Measurements from ENCODE around the gene ZCCHC2. TPM values are rescaled to one million over a fixed set of nuclear protein-coding genes. Genes with fewer than 3 reads are reported as not detected.

ZCCHC2 gene
- total and polyA plus RNA-seq, 2 of the 8 experiments (the other 6 are each of a cell fraction or from before 2014, with no cell fraction given): 13.5 to 18.6 TPM

- 49% methylated on average over 23 of the region's 23 CpGs; no CpG with 5 or more reads in 1 of the 2 experiments for WGBS, 2 experiments (ENCODE audit: extremely low coverage in 1 of 2, insufficient coverage in 1 of 2, insufficient read length in 1 of 2, insufficient replicate concordance in 2 of 2, low coverage in 1 of 2, low lambda C conversion rate in 2 of 2, missing lambda C conversion rate in 1 of 2)
- H4K5ac ChIP-seq (ENCODE audit: insufficient read length, low read depth, low read length): no peak overlapping the region
- H2BK20ac ChIP-seq (ENCODE audit: low read length): no peak overlapping the region
- H3K27me3 ChIP-seq (replicated peaks in 1 of 4; ENCODE audit: control insufficient read depth in 3 of 4, extremely low read depth in 1 of 4, insufficient read depth in 3 of 4, low read length in 3 of 4): no peaks in the 10 kb centered on the region
- peak overlapping the region in 1 of 4 experiments; percentile 43; a peak in 2 of 8 replicates for H3K4me3 ChIP-seq (ENCODE audit: extremely low read depth in 1 of 4, insufficient read depth in 2 of 4, low read depth in 3 of 4, low read length in 4 of 4)
- H2BK5ac ChIP-seq (ENCODE audit: low read depth, low read length): peak overlapping the region; percentile 52; the same call in 1 of the 2 replicates
- H2BK12ac ChIP-seq (ENCODE audit: low read depth, low read length): 0 out of 2 replicates have a peak overlapping the region, but pooled peaks have one; percentile 27
- H3K9me3 ChIP-seq (ENCODE audit: insufficient read depth in 2 of 2, low read depth in 1 of 2, low read length in 1 of 2): no peaks in the 10 kb centered on the region
- no peak overlapping the region for H4K91ac ChIP-seq (replicated peaks; ENCODE audit: insufficient read length, low read length)
- H3K79me2 ChIP-seq (ENCODE audit: control insufficient read depth in 1 of 2, insufficient read depth in 2 of 2, low read length in 2 of 2): no peaks in the 10 kb centered on the region
- H4K8ac ChIP-seq (ENCODE audit: extremely low read depth, insufficient read depth, low read length): no peak overlapping the region
- no peak overlapping the region for H3K56ac ChIP-seq (replicated peaks; ENCODE audit: insufficient read length, low read depth, low read length)
- H3K4ac ChIP-seq (replicated peaks; ENCODE audit: insufficient read length, low read depth, low read length): no peak overlapping the region
- H3K23me2 ChIP-seq (ENCODE audit: low read depth, low read length): no peaks in the 10 kb centered on the region
- peak overlapping the region; percentile 8 to 55; a peak in 3 of 4 replicates for H3K4me2 ChIP-seq (ENCODE audit: insufficient read depth in 1 of 2, low read depth in 2 of 2, low read length in 2 of 2)
- peaks cover 2 to 8% (median 6%) of the 10 kb centered on the region in 4 experiments; a peak in 6 of 7 replicates for H3K4me1 ChIP-seq (replicated peaks in 1 of 4; ENCODE audit: control insufficient read depth in 3 of 4, insufficient read depth in 4 of 4, low read length in 3 of 4)
- H3K18ac ChIP-seq (ENCODE audit: extremely low read depth, low read length): peak overlapping the region; percentile 56; the same call in 1 of the 2 replicates
- ChIA-PET CTCF (ENCODE audit: partially characterized antibody) (interaction anchor here (0.6 to 6.8 kb wide), 69 partner anchors 9 to 1349 kb away, joined by 3 to 44 read pairs (median 4); partner anchors contain the start of genes PHLPP1, PIGN and RELCH), POLR2A (ENCODE audit: partially characterized antibody) (interaction anchor here (0.7 kb wide), 1 partner anchor 157 kb away, joined by 3 read pairs; no protein-coding TSS in a partner anchor)
- H3K9ac ChIP-seq (replicated peaks in 1 of 4; ENCODE audit: extremely low read depth in 1 of 4, low read depth in 3 of 4, low read length in 3 of 4): no peak overlapping the region
- H2BK15ac ChIP-seq (ENCODE audit: low read length): 0 out of 2 replicates have a peak overlapping the region, but pooled peaks have one; percentile 88
- no peak overlapping the region for H3K14ac ChIP-seq (ENCODE audit: insufficient read length)
- FAIRE-seq: peak; percentile 98
- H4K20me1 ChIP-seq (replicated peaks in 1 of 2; ENCODE audit: control insufficient read depth in 1 of 2, insufficient read depth in 2 of 2, low read length in 2 of 2): no peaks in the 10 kb centered on the region
- H3K23ac ChIP-seq (ENCODE audit: insufficient read length): no peak overlapping the region
- H2AK5ac ChIP-seq (ENCODE audit: low read depth, low read length): no peak overlapping the region
- no peak overlapping the region for H2BK120ac ChIP-seq (replicated peaks; ENCODE audit: low read depth, low read length)
- peak overlapping the region; percentile 72 for H2AFZ ChIP-seq (ENCODE audit: low read length)
- no peaks in the 10 kb centered on the region for H3K36me3 ChIP-seq (ENCODE audit: control insufficient read depth in 2 of 4, insufficient read depth in 4 of 4, low read length in 3 of 4)
- H3K27ac ChIP-seq (ENCODE audit: low read depth, low read length): no peak overlapping the region; the same call in 1 of the 2 replicates
- peak; percentile 77 to 93 for DNase-seq (ENCODE audit: low read depth in 1 of 2, low spot score in 2 of 2)
- no peaks in the 10 kb centered on the region for H3K79me1 ChIP-seq (ENCODE audit: low read depth, low read length)
- TF ChIP-seq RAD21 (IDR thresholded peaks at IDR 0.05 in 1 of 2, conservative IDR thresholded peaks at IDR 0.05 in 1 of 2; ENCODE audit: low read depth in 2 of 2, low read length in 2 of 2) (peak; percentile 83 to 90), ASH2L (IDR thresholded peaks at IDR 0.05; ENCODE audit: low read length) (peak; percentile 84), SP1 (IDR thresholded peaks at IDR 0.05; ENCODE audit: low read depth, low read length) (peak; percentile 43; the same call in 1 of the 2 replicates), ZNF274 (IDR thresholded peaks at IDR 0.05; ENCODE audit: borderline replicate concordance, extremely low read depth, low read length) (no peak), NANOG (IDR thresholded peaks at IDR 0.05; ENCODE audit: insufficient read depth, low read depth, low read length, poor library complexity, severe bottlenecking) (no peak), SIRT6 (IDR thresholded peaks at IDR 0.05; ENCODE audit: low read length) (no peak), ATF3 (IDR thresholded peaks at IDR 0.05; ENCODE audit: insufficient read depth, low read depth, low read length) (0 out of 2 replicates have a peak, but pooled peaks have one; percentile 47)
- TF ChIP-seq, protein P1, sequence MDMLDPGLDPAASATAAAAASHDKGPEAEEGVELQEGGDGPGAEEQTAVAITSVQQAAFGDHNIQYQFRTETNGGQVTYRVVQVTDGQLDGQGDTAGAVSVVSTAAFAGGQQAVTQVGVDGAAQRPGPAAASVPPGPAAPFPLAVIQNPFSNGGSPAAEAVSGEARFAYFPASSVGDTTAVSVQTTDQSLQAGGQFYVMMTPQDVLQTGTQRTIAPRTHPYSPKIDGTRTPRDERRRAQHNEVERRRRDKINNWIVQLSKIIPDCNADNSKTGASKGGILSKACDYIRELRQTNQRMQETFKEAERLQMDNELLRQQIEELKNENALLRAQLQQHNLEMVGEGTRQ (IDR thresholded peaks at IDR 0.05; ENCODE audit: low read length): no peak
Observed at GRCh38 chr18:62584241-62585120, 61.7 kb downstream of the ZCCHC2 start.
